NCI-H345 treated with DMSO at 0.1 percent for 48 hours (cell line): ENCODE measurements around the gene KHDRBS1.
"Not testable (repeated sequence)": the region's sequence is repeated elsewhere in the genome, so short reads cannot be mapped to it uniquely, and the experiment has no call there.

ENCODE experiments used
- DNase-seq: peaks from one replicate; lab custom pipeline; 2025; ENCODE audit not compliant: unreplicated experiment; lab: John Stamatoyannopoulos, UW

The KHDRBS1 gene

GRCh38 chr1:32012709-32013385 lies 821 bp upstream of the KHDRBS1 start:
- no peak for DNase-seq

DNA sequence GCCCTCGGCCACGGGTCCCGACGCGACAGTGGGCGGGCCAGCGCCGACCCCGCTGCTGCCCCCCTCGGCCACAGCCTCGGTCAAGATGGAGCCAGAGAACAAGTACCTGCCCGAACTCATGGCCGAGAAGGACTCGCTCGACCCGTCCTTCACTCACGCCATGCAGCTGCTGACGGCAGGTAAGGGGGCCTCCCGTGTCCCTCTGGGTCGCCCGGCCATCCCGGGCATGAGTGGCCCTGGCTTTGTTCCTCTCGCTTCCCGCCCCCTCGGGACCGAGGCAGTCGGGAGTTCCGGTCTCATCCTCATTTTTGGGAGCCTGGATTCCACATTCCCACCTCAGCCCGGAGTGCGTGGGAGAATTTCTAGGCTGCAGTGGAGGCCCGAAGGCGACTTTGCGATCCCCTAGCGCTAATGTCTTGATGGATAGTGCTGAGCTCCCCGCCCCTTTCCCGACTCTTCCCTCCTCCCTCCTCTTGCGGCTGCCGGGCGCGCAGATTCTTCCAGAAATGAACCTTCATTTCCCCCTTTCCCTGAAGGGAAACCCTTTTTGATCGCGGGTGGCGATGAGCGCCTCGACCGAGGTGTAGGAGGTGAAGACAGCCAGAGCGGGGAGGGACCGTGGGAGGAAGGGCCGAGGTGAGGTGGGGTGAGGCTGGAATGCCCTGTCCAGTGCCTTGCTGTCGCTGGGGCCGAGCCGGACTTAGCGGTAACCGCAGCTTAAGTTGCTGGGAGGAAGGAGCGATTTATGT lies 705 bp downstream of the KHDRBS1 start:
- peak; percentile 12 for DNase-seq

DNA sequence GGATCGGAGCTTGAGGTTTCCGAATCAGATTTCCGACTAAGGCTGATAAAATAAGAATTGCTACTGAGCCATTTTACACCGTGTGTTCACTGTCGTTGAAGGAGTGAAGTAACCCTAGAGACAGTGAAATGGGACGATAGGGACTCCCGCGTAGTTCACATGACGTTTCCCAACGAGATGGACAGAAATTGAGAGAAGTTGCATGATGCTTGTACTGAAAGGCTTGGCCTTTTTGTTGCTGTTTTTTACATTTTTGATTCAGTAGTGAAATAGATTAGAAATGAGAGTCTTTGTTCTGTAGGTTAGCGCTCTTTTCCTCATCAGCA lies 1.2 kb downstream of the KHDRBS1 start:
- no peak for DNase-seq

DNA sequence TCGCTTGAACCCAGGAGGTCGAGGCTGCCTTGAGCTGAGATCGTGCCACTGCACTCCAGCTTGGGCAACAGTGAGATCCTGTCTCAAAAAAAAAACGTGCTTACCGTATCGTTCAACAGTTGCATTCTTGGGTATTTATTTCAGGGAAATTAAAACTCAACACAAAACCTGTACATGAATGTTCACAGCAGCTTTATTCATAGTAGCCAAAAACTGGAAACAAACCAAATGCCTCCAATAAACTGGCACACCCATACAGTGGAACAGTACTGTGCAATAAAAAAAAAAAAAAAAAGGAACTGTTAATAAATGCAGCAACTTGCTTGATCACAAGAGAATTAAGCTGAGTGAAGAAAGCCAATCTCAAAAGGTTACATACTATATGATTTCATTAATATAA lies 6.7 kb downstream of the KHDRBS1 start:
- no peak for DNase-seq

DNA sequence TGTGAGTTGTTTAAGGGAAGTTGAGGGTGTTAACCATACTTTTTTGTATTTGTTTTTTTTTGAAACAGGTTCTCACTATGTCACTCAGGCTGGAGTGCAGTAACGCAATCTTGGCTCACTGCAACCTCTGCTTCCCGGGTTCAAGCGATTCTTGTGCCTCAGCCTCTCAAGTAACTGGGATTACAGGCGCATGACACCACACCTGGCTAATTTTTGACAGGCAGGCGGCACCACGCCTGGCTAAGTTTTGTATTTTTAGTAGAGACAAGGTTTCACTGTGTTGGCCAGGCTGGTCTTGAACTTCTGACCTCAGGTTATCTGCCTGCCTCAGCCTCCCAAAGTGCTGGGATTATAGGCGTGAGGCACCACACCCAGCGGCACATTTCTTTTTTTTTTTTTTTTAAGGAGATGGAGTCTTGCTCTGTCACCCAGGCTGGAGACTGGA lies 7.9 kb downstream of the KHDRBS1 start:
- DNase-seq = not testable (repeated sequence)

DNA sequence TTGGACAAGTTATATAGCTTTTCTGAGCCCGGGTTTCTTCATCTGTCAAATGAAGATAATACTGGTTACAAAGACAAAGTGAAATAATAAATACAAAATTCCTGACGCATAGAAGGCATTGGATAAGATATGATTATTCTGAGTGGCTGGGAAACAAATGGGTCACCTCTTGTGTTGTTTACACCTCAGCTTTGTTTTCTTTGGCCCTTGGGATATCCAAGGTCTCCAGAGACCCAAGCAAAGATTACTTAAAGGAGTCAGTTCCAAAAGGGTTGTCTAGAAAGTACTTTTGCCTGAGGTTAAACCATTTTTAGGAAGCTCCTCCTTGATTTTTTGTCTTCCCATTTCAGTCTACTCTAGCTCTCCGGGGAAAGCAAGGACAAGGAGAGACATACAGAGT lies 9.7 kb downstream of the KHDRBS1 start:
- DNase-seq = no peak

DNA sequence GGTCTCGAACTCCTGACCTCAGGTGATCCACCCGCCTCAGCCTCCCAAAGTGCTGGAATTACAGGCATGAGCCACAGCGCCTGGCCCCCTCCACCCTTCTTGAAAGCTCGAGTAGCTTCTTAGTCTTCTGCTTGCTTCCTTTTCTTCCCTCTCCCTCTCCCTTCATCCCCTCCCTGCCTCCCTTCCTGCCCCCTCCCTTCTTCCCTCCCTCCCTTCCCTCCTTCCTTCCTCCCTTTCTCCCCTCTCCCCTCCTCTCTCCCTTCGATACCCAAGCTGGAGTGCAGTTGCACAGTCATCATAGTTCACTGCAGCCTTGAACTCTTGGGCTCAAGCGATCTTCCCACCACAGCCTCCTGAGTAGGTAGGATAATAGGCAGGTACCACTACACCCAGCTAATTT lies 11.8 kb downstream of the KHDRBS1 start:
- no peak for DNase-seq

- no peak for DNase-seq
Observed at GRCh38 chr1:32028746-32029145, 15.1 kb downstream of the KHDRBS1 start.

- no peak for DNase-seq
Observed at GRCh38 chr1:32031578-32032274, 18.1 kb downstream of the KHDRBS1 start.

- no peak for DNase-seq
Observed at GRCh38 chr1:32032275-32032615, 18.6 kb downstream of the KHDRBS1 start.

DNA sequence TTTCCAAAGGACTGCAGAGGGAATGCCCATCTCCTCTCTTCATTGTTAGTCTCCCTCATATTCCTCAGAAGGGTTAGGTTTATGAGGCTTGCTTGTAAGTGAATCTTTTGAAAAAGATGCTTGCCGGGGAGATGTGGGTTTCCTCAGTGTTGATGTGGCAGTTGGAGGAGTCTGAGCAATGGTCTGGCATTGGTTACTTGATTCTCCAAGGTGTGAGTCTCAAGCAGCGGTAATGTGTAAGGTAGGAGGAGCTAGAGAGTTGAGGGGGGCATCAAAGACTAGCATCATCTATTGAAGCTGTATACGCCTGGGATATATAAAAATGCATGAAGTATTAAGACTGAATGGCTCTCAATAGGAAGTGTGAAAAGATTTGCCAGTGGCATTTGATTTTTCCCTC lies 21.5 kb downstream of the KHDRBS1 start:
- no peak for DNase-seq

- no peak for DNase-seq
Observed at GRCh38 chr1:32040711-32041110, 27.0 kb downstream of the KHDRBS1 start.

GRCh38 chr1:32042330-32042729 lies 28.7 kb downstream of the KHDRBS1 start:
- no peak for DNase-seq

- no peak for DNase-seq
Observed at GRCh38 chr1:32044234-32044633, 30.6 kb downstream of the KHDRBS1 start.

- DNase-seq = no peak
Observed at GRCh38 chr1:32045772-32046171, 32.1 kb downstream of the KHDRBS1 start.

DNA sequence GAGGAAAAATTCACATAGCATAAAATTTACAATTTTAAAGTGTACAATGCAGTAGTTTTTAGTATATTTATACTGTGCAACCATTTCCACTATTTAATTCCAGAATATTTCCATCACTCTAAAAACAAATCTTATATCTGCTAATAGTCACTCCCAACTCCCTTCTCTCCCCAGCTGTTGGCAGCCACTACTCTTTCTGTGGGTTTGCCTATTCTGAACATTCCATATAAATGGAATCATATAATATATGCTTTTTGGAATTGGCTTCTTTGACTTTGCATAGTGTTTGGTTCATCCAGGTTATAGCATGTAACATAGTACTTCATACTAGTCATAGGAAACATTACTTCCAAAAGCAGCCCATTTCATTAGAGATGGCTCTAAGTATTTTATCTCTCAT lies 34.0 kb downstream of the KHDRBS1 start:
- DNase-seq = no peak

DNA sequence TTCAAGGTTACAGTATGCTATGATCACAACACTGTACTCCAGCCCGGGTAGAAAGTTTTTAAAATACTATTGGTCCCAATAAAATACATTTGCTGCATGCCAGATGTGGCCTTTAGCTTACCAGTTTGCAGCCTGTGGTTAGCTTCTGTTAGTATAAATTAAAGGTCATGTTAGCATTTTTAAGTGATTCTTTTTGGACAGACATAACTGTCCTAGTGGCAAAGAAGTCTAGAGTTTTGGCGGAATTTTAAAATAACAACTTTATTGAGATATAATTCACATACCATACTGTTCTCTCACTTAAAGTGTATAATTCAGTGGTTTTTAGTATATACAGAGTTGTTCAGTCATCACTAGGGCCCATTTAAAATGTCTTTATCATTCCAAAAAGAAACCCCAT lies 34.8 kb downstream of the KHDRBS1 start:
- no peak for DNase-seq

GRCh38 chr1:32051706-32052105 lies 38.0 kb downstream of the KHDRBS1 start:
- DNase-seq = no peak

DNA sequence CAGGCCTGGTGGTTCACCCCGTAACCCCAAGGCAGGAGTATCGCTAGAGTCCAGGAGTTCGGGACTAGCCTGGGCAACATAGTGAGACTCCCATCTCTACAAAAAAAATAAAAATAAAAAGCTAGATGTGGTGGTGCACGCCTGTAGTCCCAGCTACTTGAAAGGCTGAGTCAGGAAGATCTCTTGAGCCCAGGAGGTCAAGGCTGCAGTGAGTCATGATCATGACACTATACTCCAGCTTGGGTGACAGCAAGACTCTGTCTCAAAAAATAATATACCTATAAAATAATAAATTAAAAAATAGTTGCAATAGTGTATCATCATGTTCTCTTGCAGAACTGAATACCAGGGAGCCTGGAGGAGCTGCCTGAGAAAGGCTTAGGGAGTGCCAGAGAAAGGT lies 39.2 kb downstream of the KHDRBS1 start:
- no peak for DNase-seq

DNA sequence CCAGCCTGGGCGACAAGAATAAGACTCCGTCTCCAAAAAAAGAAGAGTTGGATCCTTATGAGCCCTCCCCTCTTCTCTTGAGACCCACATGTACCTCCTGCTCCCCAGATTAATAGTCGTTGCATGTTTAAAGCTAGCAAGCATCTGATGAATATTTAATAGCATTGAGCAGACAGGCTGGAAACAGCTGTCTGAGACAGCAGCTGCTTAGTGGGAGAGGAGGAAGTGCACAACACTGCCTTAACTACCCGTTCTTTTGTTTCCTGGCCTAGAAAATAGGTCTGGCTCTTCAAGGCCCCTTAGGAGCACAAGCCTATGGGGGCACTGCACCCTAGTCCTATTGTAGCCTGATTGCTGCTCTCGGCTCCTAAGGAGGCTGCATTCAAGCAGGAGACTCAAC lies 41.7 kb downstream of the KHDRBS1 start:
- no peak for DNase-seq

DNA sequence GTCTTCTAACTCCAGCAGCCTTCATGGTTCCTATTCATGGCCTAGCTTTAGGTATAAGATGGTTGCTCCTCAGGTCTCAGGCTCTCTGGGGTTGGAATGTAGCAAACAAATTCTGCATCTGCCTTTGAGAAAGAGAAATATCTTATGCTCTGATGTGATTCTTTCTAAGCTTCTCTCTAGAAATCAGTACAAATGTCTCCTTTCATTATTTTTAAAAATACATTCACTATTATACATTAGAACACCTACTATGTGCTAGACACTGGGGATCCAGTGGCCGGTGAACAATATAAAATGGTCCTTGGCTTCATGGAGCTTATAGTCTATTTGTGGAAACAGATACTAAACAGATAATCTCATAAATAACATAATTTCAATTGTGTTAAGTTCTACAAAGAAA lies 42.9 kb downstream of the KHDRBS1 start:
- no peak for DNase-seq

DNA sequence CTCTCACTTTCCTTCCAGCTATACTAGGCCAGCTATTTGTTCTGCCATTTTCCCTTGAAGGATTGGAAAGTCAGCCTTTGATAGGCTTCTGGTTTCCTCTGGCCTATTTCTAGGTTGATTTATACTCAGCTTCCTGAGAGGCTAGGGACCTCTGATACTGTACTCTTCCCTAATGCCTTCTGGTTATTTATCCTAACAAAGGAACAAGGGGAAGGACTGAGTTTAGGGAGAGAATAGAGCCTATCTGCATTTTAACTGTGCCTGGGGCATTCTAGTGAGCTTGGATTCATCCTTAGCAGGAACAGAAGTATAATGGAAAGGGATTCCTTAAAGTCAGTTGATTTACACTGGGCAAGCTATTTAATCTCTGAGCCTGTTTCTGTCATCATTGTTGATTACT lies 47.2 kb downstream of the KHDRBS1 start:
- no peak for DNase-seq
